Amniotic stem cell (primary cell): ENCODE measurements around the gene ELF3.
A peak's percentile ranks its signal among the peaks of the same experiment; 100 is the strongest.
"Not testable (repeated sequence)": the region's sequence is repeated elsewhere in the genome, so short reads cannot be mapped to it uniquely, and the experiment has no call there.

Source experiments
- DNase-seq: peaks from one replicate; lab custom pipeline; 2025; lab: John Stamatoyannopoulos, UW

Gene ELF3

DNA sequence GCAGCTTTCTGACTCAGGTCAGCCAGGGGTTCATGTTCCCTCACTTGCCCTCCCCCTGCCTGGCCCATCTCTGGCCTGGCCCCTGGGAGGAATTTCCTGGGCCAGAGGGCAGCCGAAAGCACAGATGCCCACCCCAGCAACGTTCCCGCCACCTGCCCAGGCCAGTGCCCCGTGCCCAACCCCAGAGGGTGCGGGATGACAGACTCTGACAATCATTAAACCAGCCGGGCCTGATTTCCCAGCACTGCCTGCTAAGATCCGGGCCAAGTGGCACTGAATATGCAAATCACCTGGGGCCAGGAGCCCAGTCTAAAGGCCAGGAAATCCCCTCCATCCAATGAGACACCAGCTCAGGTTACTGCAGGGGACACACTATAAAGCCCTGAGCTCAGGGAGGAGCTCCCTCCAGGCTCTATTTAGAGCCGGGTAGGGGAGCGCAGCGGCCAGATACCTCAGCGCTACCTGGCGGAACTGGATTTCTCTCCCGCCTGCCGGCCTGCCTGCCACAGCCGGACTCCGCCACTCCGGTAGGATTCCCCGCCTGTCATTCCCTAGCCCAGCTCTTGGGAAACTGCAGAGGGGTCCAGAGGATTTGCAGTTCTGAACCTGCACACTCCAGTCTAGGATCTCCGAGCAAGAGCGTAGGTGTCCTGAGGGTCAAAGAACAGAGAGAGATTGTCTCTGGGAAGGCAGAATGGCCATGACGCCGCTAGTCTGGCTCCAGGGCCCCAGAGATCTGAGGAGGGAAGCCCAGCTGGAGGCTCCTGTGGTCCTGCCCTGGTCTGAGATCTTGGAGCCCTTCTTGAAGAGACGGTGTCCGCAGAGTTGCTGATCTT is at the start of gene ELF3:
ELF3 (plus strand) TSS at position 408 of the 836 bp plus-strand sequence. CDS start 550 bp downstream, outside the sequence.
- DNase-seq = no peak

DNA sequence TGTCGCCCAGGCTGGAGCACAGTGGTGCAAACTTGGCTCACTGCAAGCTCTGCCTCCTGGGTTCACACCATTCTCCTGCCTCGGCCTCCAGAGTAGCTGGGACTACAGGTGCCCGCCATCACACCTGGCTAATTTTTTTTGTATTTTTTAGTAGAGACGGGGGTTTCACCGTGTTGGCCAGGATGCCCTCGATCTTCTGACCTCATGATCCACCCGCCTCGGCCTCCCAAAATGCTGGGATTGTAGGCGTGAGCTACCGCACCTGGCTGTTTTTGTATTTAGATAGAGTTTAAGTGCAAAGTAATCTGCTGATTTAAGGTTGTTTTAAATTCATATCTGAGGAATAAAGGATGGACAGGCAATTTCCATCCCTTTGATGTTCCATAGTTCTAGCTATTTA is 48.0 kb upstream of the ELF3 start:
- not testable (repeated sequence) for DNase-seq

DNA sequence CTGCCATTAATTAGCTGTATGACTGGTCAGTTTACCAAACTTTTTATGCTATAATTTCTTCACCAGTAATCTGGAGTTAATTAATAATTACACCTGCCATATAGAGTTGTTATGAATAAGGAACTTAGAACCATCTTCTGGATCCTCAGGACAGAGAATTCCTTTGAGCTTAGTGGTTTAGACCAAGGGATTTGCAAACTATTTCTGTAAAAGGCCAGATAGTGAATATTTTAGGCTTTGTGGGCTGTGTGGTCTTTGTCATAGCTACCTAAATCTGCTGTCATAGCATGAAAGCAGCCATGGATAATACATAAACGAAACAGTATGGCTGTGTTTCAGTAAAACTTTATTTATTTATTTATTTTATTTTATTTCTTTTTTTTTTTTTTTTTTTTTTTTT is 46.1 kb upstream of the ELF3 start:
- peak; percentile 71 for DNase-seq

DNA sequence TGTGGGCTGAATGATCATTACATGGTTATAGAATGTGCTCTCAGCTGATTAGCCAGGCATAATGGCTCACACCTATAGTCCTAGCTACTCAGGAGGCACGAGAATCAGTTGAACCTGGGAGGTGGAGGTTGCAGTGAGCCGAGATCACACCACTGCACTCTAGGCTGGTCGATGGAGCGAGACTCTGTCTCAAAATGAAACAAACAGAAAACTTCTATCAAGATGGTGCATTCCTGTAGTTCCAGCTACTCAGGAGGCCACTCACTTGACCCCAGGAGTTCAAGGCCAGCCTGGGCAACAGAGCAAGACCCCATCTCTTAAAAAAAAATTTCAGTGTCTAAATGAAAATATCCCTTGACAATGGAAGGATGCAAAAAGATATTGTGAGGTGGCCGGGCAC is 44.2 kb upstream of the ELF3 start:
- DNase-seq = no peak

DNA sequence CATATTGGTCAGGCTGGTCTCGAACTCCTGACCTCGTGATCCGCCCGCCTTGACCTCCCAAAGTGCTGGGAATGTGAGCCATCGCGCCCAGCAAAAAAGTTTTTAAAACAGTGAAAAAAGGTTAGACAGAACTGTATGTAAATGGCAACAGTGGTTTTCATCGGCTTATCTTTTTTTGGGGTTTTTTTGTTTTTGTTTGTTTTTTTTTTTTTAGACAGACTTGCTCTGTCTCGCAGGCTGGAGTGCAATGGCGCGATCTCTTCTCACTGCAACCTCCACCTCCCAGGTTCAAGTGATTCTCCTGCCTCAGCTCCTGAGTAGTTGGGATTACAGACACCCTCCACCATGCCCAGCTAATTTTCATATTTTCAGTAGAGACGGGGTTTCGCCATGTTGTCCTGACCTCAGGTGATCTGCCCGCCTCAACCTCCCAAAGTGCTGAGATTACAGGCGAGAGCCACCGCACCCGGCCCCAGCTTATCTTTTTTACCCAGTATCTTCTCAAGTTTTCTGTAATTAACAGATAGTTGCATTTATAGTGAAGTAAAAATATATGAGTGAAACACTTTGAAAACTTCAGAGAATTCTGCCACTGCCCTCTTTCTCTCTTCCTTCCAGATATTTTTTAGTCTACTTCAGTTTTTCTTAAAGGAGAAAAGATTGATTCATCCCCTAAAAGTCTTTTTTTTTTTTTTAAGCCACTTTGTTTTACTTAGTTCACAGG is 42.0 kb upstream of the ELF3 start:
- no peak for DNase-seq

DNA sequence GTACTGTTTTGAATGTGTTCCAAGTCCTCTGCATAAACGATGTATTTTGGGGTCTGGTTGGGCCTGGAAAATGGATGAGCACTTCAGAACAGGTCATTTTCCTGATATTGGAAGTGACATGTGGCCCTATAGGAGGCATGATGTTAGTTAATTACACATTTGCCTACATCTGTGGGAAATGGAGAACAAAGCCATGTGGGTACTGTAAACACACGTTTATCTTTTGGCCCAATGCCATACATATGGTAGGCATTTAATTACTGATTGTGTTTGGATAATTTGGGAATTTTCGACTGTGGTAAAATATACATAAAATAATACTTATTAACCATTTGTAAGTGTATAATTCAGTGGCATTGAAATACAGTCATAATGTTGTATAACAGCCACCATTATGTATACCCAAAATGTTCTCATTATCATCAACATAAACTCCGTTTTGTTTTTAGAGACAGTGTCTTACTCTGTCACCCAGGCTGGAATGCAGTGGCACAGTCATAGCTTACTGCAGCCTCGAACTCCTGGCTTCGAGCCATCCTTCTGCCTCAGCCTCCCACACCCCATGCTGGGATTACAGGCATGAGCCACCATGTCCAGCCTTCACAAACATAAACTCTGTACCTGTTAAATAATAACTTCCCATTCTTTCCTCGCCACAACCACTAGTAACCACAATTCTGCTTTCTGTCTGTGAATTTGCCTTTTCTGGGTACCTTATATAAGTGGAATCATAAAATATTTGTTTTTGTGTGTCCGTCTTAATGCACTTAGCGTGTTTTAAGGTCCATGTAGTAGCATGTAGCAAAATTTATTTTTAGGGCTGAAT is 39.8 kb upstream of the ELF3 start:
- no peak for DNase-seq

DNA sequence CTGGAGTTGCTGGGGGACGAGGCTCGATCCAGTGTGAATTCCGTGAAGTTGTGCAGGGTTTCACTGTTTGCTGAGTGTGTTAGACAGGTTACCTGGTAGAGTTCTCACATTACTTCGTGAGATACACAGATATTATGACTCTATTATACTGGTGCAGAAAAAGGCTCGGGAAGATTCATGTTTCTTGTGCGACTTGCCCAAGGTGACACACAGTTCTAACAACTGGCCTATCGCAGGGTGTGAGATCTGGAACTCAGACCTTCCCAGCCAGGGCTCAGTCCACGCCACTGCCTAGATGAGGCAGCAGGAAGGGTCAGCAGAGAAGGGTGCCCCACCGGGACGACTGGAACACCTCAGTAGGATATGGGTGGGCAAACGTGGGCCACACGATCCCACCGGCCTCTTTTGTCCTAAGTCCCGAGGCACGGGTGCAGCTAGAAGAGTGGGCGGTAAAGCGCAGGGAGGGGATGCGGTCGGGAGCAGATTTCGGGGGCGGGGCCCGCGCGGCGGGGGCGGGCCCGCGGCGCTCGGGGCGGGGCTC is 28.2 kb upstream of the ELF3 start:
- no peak for DNase-seq

DNA sequence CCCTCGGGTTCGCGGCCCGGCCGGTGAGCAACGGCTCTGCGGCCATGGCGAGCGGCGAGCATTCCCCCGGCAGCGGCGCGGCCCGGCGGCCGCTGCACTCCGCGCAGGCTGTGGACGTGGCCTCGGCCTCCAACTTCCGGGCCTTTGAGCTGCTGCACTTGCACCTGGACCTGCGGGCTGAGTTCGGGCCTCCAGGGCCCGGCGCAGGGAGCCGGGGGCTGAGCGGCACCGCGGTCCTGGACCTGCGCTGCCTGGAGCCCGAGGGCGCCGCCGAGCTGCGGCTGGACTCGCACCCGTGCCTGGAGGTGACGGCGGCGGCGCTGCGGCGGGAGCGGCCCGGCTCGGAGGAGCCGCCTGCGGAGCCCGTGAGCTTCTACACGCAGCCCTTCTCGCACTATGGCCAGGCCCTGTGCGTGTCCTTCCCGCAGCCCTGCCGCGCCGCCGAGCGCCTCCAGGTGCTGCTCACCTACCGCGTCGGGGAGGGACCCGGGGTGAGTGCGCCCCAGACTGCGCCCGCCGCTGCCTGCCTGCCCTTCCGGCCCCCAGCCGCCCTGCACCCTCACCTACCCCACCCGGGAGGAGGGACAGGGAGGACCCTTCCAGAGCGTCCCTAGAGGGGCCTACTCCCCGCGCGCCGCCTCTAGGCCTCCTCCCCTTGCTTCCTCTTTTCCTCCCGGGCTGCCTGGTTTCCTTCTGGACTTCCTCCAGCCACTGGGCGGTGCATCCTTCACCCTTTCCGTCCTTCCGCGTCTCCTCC is 27.6 kb upstream of the ELF3 start, which contains the start of gene RNPEP:
RNPEP (plus strand) TSS at position 26 of the 757 bp plus-strand sequence; CDS start at position 45, 19 bp downstream.
- peak; percentile 61 for DNase-seq

DNA sequence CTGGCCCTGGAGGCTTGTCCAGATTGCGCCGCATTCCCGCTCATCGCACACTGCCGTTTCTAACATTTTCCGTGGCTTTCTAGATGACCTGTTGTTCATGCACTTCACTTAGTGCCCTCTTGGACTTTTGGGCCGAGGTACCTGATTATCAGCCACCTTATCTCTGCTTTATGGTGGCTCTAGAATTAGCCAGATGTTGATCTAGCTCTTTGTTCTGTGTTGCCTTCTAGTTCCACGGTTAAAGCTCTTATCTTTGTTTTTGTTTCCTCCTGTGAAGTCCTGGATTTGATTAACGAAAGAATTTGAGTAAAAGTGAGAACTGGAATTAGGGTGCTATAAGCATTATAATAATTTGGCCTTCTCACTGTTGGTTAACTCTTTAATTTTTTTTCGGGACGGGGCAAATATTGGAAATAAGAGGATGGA is 27.0 kb upstream of the ELF3 start:
- no peak for DNase-seq

DNA sequence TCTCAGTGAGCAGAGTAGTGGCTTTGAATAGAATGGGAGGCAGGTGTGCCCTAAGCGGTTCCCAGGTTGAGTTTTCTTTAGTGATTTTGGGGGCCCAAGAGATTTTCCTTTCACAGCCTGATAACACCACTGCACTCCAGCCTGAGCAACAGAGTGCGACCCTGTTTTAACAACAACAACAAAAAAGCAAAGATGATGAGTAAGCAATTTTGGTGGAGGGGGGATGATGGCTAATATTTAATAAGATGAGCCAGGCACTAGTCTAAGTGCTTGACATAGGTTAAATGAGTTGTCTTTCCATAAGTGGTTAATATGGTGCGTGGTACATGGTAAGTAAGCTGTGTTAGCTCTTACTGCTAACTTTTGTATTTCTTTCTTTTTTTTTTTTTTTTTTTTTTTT is 25.9 kb upstream of the ELF3 start:
- no peak for DNase-seq

DNA sequence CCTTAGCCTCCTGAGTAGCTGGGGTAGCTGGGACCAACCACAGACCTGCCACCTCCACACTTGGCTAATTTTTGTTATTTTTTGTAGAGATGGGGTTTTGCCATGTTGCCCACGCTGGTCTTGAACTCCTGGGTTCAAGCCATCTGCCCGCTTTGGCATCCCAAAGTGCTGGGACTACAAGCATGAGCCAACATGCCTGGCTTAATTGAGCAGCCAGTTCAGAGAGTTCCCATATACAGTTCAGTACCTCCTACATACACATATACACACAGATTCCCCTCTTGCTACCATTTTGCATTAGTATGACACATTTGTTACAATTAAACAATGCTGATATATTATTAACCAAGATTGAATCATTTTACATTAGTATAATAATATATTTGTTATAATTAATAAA is 25.0 kb upstream of the ELF3 start:
- no peak for DNase-seq

DNA sequence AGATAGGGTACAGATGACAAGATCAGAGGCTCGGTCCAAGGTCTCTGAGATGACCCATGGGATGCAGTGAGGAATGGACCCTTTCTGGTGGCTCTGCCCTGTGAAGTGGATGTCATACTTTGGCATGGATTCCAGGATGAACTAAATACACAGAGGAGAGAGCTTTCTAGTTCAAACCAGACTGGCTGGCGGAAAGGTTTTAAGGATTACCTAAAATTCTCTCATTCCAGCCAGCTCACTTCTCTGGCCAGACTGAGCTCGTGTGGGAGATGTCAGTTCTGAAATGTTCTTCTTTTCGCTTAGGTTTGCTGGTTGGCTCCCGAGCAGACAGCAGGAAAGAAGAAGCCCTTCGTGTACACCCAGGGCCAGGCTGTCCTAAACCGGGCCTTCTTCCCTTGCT is 21.8 kb upstream of the ELF3 start:
- DNase-seq = no peak

DNA sequence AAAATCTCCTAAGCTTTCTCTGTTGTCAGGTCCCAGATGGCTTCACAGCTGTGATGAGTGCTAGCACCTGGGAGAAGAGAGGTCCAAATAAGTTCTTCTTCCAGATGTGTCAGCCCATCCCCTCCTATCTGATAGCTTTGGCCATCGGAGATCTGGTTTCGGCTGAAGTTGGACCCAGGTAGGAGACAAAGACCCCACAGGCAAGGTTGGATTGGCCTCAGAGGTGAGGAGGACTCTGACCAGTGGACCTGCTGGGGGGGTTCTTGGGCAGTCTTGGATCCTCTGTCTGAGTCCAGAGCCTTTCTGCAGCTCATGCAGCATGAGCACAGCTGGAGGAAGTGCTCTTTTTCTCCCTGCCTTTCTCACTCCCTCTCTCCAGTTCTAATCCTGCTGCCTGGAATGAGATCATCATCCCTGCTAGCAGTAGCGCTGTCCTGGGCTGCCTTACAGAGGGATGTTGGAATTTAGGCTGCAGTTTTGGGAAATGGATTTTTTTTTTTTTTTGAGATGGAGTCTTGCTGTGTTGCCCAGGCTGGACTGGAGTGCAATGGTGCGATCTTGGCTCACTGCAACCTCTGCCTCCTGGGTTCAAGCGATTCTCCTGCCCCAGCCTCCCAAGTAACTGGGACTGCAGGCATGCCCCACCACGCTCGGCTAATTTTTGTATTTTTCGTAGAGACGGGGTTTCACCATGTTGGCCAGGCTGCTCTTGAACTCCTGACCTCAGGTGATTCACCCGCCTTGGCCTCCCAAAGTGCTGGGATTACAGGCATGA is 20.8 kb upstream of the ELF3 start:
- DNase-seq = no peak

DNA sequence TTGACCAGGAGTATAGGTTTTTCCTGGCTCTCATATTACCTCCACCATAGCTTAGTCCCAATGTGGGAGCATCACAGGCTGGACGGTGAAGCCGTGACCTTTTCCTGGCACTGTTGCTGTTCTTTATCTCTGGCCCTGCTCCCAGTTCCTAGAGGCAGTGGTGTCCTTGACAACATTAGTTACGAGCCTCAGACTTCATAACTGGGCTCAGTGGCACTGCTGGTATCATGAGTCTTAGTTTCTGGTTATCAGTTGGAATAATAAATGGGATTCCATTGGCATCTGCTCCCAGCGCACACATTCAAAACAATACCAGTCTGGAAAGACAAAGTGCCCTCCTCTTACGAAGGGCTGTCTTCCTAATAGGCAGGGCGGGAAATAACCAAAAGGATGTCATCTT is 20.0 kb upstream of the ELF3 start:
- DNase-seq = no peak

DNA sequence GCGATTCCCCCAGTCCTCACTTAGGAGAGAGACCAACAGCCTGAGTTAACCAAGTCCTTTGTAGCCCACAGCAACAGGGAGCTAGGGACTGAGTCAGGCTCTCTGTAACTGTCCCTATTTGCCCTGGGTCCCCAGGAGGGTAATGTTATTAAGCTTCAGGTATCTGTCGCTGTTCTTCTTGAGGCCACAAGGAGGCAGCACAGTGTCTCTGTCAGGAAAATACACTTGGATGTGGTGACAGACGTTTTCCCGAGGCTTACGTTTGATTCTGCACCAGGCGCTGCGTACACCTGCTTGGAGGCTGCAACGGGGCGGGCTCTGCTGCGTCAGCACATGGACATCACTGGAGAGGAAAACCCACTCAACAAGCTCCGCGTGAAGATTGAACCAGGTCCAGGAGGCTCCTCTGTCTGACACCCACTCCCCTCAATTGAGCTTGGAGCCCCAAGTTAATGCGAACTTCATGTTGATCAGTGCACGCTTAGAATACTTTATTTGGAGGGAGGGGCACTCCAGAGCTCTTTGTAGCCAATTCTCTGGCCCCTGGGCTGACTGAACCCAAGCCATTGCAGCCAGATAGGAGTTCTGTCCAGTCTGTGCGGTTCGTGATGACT is 10.7 kb upstream of the ELF3 start:
- no peak for DNase-seq

DNA sequence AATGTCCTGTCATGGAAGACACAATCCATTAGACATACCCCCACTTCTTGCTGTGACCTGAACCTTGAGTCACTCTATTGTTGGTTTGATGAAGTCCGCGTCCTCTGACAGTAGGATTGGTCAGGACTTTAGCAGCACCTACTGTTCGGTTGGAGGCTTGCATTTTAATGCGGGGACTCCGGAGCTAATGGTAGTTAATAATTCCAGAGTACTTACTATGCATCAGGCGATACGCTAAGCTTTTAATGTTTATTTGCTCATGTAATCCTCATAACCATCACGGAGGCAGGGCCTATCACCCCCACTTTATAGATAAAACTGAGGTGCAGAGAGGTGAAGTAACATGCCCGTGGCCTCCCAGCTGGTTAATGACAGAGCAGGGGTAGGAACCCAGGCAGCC is 7.9 kb upstream of the ELF3 start:
- no peak for DNase-seq

DNA sequence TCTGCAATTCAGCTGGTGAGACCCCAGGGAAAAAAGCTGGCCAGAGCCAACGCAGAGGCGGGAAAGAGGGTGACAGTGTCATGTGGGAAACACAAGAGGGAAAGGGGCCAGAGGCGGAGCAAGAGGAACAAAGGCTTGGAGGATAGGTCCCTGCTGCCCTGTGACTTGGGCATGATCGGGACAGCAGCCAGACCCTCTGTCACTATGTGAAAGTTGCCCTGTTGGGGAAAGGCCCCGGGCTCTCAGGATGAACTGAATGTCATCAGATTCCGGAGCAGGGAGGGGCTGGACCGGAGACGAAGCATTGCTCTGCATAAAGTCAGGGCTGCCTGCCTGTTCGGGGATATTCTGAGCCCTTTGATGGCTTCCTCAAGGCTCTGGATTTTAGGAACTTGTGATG is 5.7 kb upstream of the ELF3 start:
- no peak for DNase-seq

DNA sequence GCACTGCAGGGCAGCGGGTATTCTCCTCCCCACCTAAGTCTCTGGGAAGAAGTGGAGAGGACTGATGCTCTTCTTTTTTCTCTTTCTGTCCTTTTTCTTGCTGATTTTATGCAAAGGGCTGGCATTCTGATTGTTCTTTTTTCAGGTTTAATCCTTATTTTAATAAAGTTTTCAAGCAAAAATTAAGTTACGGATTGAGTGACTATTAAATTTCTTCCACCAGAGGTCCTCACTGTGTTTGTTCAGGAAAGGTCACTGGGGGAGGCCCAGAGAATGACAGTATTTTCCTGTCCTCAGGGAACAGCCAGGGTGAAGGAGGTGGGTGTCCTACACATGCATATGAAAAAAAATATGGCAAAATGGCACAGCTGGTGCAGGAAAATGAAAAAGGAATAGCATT is 4.4 kb upstream of the ELF3 start:
- no peak for DNase-seq

DNA sequence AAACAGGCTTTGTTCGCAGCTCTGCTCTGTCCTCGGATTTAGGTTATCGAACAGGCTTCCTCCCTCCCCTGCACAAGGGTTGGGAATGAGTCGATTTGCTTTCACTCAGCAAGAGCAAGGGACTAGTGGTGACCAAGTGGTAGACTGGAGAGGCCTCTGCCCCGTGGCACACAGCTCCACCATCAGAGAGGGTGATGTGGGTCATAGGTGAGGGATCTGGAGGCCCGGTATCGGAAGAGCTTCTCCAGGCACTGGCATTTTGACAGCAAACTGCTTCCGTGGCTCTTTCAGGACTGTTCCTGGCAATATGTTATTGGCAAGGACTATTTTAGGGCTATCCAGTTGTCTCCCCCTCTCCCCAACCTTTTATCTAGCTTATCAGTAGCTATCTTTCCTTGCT is 3.1 kb upstream of the ELF3 start:
- no peak for DNase-seq

DNA sequence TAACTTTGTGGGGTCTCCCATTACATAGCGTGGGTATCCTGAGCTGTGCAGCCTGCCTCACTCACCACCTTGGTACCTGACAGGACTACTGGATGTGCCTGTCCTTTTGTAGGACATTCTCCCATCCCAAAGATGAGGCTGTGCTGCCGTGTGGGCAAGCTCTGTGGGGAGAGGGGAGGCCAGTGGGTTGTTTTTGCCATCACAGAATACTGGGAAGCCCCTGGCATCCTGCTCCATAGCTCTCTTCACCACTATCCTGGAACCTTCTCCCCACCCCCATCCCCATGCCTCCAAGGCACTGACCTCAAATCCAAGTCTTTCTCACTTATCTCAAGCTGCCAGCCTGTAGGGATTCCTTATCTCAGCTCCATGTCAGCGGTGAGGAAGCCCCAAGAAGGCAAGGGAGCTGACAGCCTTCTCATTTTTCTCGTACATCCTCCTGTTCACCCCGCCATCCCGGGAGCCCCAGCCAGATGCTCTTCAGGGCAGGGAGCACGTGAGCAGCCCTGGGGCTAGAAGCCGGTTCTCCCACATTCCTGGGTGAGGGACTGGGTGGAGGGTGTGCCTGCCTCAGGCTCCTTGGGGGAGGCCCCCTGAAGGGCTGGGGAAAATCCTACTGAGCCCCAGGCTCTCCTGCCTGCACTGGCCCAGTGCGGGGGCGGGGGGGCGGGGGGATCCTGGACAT is 2.4 kb upstream of the ELF3 start:
- DNase-seq = no peak
